DMS153 treated with DMSO at 0.1 percent for 48 hours (cell line): ENCODE results near the gene TMEM60.
"Not testable (repeated sequence)": the region's sequence is repeated elsewhere in the genome, so short reads cannot be mapped to it uniquely, and the experiment has no call there.

Experiments used
- DNase-seq: peaks from one replicate; lab custom pipeline; 2025; ENCODE audit not compliant: unreplicated experiment; lab: John Stamatoyannopoulos, UW

Gene TMEM60

DNA sequence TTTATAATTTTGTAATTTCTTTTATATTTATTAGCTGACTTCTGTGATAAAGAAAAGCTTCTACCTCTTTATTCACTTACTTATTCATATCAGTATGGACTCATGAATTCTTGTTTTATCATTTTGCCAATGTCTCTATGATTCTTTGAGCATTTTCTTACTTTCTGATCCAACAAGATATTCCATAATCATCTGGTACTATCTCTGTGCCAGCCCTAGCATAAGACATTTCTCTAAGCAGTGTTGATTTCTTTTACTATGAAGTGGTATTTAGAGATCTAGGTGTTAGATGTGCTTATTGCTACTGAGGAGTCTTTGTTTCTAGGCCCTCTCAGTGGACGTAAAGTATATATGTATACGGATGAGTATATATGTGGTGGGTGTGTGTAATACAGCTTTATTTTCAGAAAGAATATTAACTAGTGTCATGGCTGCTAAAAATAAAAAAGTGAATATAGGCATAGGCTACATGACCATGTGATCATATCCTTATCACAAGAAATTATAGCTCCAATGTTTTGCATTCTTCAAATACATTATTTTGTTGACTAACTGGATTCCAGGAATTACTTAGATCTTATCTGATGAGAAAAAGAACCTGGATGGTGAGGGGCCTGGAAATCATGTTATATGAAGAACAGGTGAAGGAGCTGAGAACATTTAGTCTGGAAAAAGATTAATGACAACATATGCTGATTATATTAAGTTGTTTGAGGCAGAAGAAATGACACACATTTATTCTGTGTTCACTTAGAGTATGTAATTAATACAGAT is 13.5 kb upstream of the TMEM60 start:
- DNase-seq = no peak

DNA sequence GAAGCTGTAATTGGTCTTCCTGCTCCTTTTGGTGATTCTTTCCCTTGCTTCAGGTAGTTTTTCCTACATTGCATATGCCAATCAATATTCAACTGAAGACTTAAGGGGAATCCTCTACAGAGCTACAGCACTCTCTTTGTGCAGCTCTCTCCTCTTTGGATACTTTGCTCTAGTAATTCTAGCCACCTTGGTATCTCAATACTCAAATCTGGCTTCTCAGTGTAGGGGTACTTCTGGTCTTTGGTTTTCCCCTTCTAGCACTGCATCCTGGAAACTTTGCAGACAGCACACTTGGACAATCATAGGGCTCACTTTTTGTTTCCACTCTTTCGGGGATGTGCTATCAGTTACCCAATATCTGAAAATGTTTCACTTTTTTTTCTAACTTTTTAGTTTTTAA is 10.3 kb upstream of the TMEM60 start:
- no peak for DNase-seq

DNA sequence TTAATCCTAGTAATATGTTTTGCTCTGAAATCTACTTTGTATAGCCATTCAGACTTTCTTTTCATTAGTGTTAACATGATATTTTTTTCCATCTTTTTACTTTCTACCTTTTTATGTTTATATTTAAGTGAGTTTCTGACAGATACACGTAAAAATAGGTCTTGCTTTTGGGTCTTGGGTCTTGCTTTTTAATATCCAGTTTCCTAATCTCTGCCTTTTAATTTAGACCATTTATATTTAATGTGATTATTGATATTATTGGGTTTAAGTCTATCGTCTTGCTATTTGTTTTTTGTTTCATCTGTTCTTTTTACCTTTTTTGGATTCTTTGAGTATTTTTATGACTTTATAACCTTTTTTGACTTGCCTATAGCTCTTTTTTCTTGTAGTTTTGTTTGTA is 8.2 kb upstream of the TMEM60 start:
- no peak for DNase-seq

DNA sequence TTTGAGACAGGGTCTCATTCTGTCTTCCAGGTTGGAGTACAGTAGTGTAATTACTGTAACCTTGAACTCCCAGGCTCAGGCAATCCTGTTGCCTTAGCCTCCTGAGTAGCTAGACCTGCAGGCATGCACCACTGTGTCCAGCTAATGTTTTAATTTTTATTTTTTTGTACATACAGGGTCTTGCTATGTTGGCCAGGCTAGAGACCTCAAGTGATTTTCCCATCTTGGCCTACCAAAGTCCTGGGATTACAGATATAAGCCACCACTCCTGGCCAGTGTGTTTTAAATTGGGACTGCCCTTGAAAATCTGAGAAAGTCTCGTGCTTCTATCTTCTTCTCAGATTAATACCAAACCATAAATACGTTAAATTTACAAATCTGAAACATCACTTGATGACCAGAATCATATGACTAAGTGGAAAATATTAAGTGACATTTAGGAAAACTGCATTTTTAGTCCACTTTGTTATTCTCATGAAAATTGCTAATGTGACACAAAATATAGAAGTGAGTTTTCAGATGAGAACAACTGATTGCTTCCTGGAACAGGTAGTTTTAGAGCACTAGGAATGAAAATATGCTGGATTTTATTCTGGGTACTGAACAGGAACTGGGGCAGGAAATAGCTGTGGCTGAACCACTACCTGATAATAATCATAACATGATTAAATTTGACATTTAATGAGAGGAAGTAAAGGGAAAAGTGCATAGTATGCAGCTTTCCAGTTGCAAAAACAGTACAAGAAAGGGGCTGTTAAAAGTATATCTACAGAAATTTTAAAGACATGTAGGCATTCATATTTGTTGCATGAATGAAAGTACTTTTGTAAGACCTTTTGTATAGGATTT is 4.5 kb upstream of the TMEM60 start:
- no peak for DNase-seq

DNA sequence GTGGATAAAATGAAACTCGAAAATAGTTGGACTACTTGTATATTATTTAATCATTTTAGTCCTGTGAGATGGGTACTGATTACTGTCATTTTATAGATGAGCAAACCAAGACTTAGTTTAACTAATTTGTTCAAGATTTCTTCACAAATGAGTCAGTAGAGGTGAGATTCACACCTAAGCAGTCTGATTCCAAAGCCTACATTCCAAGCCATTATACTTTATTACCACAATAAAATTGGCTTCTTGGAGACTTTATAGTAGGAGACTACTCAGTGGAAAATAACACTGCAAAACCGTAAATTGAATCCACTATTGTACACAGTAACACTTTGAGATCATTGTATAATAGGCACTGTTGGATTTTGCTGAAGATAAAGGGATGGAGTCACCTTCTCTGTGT is 2.5 kb upstream of the TMEM60 start:
- no peak for DNase-seq

DNA sequence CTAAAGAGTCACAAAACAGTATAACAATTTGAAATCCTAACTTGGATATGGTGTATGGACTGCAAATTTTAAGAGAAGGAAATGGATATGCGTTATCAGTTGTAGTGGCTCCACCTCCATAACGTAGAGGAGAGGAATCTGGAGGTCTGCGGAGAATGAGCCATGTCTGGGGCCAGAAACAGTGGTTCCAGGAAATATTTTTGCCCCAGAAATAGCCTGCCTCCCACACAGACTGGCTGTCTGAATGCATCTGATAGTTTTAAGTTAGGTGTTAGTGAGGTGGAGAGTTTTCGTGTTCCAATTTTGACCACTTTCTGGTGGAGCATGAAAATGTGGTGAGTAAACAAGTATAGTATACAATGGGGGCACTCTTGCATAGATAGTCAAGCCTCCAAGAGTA is 1.9 kb upstream of the TMEM60 start:
- DNase-seq = no peak

DNA sequence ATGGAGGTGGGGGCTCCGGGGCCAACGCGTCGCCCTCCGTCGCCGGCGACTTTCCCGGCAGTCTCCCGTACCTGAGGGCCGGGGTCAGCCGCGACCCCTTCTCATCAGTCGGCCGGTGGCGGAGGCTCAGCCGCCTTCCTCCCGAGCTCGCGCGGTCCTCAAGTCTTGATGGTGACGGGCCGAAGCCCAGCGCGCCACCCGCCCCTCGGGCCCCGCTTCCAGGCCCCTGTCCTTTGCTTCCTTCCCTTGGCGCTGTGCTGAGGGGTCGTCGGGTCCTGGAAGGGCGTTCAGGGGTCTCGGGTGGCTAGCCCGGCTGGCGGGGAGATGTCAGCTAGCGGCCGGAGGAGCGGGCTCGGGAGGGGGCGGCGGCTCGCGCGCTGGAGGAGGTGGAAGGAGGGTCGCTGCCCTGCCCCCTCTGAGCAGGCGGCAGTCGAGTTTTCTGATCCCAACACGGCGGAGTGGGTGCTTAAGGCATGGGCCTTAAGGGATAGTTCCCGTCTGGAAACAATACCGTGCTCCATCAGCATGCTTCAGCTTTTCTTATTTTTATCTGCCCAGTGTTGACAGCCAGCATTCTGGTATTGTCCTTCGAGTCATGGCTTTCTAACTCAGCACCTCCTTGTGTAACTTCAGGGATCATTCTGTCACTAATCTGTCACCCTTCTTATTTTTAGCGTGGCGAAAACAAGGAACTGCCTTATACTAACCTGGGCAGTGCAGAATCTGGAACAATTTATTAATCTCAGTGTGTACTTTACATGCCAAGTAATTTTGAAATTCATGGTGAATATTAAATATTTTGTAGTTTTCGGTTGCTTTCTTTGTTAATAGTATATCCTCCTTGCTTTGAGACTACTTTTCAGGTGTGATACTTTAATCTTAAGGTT is 1.1 kb upstream of the TMEM60 start:
- DNase-seq = no peak

DNA sequence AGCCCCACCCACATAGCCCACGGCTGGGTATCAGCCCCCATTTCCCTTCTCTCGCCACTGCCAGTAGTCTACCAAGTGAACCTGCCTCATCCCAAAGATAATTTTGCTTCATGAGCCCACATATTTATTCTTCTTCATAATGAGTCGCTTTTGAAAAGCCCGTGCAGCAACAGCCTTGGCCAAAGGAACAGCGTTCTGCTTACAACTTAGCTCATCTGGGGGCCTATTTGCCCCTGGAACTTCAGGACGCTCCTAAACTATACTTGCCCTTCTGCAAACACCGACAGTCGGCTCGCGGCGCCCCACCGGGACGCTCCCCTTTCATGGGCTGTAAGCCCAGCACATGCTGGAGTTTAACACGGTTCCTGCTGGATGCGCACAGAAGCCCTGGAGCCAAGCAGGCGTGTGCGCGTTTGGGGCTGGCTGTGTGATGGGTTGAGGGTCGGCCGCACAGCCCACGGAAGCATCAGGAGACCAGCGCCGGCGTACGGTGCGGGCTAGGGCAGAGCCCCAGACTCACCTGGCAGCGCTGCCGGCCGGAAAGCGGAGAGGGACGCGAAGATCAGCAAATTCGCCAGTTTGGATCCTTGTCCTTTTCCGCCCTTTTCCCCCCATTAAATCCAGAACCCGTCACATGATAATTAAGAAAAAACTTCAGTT is 370 bp downstream of the TMEM60 start:
- DNase-seq = no peak

DNA sequence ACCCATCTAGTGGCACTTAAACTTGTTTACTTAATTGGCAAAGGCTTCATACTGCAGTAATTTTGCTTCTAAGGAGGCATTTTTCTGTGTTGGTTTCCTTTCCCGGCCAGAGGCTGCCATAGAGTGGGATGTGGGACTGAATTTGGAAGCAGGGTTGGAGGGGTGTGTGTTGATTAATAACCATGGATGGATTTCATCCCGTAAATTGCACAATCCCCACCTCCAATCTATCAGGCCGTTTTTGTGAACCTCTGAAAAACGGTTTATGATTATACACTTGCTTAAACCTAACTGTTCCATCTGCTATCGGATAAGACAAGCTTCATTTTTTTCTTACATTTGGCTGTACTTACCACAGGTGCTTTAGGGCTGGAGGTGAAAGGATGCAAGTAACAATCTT is 1.3 kb downstream of the TMEM60 start:
- DNase-seq = no peak

DNA sequence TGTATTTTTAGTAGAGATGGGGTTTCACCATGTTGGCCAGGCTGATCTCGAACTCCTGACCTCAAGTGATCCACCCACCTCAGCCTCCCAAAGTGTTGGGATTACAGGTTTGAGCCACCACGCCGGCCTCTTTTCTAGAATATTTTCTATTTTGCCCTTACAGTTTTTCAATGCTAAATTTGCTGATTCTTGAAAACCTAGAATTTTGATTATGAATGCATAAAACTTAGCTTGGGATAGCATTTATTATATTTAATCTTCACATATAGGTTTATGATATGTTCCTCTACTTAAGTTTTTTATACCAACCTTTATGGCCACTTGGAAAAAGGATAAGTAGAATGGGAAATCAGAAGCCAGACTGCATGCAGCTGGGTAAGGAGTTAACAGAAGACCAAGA is 2.1 kb downstream of the TMEM60 start:
- no peak for DNase-seq

DNA sequence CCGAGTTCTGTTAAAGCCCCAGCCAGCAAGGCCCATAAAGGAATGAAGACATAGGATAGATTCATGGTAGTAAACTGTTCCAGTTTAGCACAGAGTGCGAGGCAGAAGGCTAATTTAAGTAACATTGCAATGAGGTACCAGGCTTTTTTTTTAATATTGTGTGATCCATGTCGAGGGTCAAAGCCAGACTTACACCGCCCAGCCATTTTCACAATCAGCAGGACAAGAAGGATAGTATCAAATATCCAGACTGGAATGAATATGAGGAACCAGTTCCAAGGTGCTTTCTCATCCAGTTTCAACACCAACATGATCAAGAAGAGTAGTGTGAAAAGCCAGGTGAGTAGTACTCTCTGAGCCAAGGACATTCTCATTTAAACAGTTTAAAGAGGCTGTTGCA is 4.2 kb downstream of the TMEM60 start:
- no peak for DNase-seq

DNA sequence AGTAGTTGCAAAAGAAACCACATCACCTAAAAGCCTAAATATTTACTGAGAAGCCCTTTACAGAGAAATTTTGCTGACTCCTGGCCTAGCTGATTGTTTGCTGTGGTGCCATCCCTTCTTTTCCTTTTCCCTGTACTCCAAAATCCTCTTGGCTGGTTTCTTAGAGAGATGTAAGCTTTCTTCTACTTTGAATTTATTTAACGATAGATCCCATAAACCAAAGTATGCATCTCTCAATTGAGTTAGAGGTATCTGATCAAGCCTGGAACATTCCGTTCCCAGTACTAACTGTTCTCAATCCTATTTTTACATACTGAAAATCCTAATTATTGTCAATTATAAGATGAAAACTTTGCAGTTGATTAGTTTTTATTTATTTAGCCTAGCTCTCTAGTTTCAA is 6.3 kb downstream of the TMEM60 start:
- DNase-seq = no peak

DNA sequence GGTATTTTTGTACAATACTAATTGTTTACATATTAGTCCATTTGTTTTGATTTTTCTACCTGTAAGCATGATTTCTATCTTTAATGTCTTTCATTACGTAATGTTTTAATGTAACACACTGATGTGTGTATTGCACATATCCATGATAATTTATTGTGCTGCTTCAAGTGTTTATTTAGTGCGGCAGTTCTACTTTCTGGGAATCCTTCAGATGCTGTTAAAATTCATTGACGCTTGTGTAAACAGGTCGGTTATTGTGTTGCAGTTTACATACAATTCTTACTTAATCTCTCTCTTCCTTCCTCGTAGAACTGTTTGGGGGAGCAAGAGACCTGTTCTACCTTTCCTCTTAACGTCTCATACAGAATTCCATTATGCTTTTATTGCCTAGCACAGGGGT is 6.9 kb downstream of the TMEM60 start:
- DNase-seq = peak; percentile 81

DNA sequence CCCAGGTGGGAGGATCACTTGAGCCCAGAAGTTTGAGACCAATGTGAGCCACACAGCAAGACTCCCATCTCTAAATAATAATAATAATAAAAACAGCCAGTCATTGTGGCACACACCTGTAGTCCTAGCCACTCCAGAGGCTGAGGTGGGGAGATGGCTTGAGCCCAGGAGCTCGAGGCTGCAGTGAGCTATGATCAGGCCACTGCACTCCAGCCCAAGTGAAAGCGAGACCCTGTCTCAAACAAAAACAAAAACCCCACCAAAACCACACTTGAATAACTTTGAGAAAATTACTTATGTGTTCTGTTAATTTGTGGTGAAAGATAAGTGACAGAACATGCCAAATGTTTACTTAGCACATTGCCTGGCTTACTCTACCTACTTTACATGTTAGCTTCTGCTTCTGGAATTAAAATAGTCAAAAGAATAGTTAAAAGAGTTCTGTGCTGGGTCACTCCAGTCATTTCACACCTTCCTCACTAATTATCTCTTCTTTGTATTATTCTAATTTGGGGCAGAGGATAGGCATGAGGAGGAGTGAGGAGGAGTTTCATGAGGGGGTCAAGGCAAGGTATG is 9.8 kb downstream of the TMEM60 start:
- DNase-seq = no peak

DNA sequence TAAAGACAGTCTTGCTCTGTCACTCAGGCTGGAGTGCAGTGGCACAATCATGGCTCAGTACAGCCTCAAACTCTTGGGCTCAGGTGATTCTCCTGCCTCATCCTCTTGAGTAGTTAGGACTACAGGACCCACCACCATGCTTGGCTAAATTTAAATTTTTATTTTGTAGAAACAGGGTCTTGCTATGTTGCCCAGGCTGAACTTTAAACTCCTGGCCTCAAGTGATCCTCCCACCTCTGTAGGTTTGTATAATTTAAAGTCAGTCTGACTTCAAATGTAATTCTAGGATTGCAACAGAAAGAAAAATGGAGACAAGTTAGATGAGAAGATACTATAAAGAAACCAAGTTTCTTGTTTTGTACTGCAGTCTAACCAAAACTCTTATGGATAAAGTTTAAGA is 11.5 kb downstream of the TMEM60 start:
- DNase-seq = no peak

DNA sequence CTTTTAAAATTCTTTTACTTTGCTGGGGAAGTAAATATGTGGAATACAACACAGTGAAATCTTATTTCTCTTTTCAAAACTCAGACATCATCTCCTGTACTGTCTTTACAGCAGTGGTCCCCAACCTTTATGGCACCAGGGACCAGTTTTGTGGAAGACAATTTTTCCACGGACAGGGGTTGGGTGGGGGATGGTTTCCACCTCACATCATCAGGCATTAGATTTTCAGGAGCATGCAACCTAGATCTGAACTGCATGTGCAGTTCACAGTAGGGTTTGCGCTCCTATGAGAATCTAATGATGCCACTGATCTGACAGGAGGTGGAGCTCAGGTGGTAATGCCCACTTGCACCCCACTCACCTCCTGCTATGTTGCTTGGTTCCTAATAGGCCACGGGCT is 12.2 kb downstream of the TMEM60 start:
- no peak for DNase-seq

DNA sequence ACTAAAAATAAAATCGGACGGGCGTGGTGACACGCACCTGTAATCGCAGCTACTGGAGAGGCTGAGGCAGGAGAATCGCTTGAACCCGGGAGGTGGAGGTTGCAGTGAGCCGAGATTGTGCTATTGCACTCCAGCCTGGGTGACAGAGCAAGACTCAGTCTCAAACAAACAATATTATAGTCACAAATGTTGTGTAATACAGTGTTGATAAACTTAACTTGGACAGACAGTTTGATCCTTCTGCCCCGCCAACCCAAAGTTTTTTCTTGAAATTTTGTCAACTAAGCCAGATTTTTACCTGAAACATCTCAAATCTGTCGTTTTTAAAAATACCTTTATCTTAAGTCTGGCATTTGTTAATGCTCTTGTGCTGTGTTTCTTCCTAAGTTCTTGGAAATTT is 13.8 kb downstream of the TMEM60 start:
- DNase-seq = not testable (repeated sequence)

DNA sequence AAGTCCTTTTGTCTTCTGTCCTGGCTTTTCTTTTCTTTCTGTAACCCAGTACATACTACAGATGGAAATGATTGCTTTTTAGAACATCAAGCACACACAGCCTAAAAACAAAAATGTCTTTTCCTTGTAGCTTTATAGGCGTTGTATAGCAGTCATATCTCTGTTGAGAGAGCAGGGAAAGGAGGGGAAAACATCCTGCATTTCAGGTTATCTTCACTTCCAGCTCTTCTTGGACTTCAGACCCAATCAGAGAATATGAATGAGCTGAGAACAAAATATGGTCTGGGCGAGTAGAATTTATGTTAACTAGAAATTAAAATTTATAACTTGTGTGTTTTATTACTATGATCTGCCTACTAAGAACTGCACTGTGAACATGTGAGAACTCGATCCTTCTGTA is 14.7 kb downstream of the TMEM60 start:
- DNase-seq = no peak

DNA sequence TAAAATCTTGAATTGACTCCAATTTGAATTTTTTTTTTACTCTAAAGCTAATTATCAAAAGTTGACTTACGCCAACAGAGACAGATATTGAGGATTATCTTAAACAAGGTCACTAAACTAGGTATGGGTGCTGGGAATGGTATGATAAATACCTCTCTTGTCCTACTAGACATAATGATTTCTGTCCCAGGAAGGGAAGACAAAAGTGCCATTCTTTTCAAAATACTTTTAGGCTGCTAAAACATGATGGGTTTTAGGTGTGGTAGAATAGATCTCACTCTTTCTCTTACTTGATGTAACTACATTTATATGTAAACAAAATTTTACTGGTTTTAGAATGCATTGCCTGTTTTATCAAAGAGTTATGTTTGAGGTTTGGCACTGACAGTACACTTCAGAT is 15.1 kb downstream of the TMEM60 start:
- DNase-seq = no peak

DNA sequence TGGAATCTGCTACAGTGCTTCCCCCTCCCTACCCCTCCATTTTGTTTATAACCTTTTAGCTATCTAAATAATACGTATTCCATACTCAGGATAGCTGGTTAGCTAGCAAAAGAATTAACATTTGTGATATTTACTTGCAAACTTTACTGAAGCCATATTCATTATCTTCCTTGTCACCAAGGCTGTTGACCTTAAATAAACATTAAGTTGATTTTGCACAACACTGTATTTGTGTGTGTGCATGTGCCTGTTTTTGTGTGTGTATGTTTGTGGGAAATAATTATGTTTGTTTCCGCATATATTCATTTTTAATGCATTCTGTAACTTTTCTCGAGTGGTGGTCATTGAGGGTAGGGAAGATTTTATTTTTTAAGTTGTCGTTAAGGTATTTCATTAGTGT is 15.9 kb downstream of the TMEM60 start:
- DNase-seq = no peak

DNA sequence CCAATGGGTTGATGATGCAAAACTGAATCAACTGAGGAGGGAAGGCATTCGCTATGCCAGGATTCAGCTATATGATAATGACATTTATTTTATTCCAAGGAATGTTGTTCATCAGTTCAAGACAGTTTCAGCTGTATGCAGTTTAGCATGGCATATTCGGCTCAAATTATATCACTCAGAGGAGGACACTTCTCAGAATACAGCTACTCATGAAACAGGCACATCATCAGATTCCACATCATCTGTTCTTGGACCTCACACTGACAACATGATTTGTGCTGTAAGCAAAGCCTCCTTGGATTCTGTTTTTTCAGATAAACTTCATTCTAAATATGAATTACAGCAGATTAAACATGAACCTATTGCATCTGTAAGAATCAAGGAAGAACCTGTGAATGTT is 19.7 kb downstream of the TMEM60 start:
- no peak for DNase-seq
